Neutrophil (primary cell): ENCODE data around the gene RCAN1.
"Not testable (repeated sequence)": the region's sequence is repeated elsewhere in the genome, so short reads cannot be mapped to it uniquely, and the experiment has no call there.

Experiments used
- H3K27ac ChIP-seq: fragments of 200-600 bp; sonication (generic); 2 replicates; pipeline ENCODE4 v1.5.1; 2016; ENCODE audit warnings: mild to moderate bottlenecking, moderate library complexity
- H3K27me3 ChIP-seq: fragments of 200-600 bp; sonication (generic); 2 replicates; pipeline ENCODE4 v1.6.0; 2016; ENCODE audit warnings: mild to moderate bottlenecking
- H3K36me3 ChIP-seq: fragments of 200-600 bp; sonication (generic); 2 replicates; pipeline ENCODE4 v1.5.1; 2017
- H3K4me1 ChIP-seq, 2 experiments: fragments of 200-600 bp in 1 of 2; sonication (generic) in 1 of 2; 1 replicate in 1 of 2; 2 replicates in 1 of 2; pipeline versions ENCODE4 v1.5.1 to v1.6.1; 2013 to 2016; ENCODE audit warnings: low read depth in 1 of 2, low read length in 1 of 2, mild to moderate bottlenecking in 1 of 2, moderate library complexity in 1 of 2; ENCODE audit not compliant: control insufficient read depth in 1 of 2, insufficient read depth in 1 of 2
- H3K4me3 ChIP-seq, 2 experiments: fragments of 200-600 bp in 1 of 2; sonication (generic) in 1 of 2; 1 replicate in 1 of 2; 2 replicates in 1 of 2; pipeline ENCODE4 v1.5.1; 2013 to 2016; ENCODE audit warnings: low read depth in 1 of 2, low read length in 1 of 2, mild to moderate bottlenecking in 1 of 2, moderate library complexity in 1 of 2
- H3K9me3 ChIP-seq: fragments of 200-600 bp; sonication (generic); 2 replicates; pipeline ENCODE4 v1.5.1; 2016
- TF ChIP-seq, protein P1 (sequence below): fragments of 200-600 bp; sonication (generic); IDR thresholded peaks from 2 replicates; pipeline ENCODE4 v1.5.1; 2016; ENCODE audit warnings: antibody characterized with exemption

The RCAN1 gene

DNA sequence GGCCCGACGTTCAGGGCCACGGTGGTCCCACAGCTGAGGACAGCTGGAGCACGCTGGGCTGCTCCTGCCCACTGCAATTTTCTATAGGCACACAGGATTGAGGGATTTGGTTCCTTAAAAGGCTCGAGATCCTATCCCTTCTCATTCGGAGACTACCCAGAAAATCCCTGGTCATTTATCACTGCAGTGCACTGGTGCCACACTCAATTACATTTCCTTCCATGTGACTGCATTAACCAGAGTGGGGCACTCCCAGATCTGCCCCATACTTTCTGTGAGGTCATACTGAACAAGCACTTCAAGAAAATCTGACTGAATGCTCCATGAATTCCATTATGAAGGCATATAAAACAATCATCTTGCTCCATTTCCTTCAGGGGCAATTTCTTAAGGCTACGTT lies 53.1 kb downstream of the RCAN1 start:
- no peaks in the 10 kb centered on the region for H3K27me3 ChIP-seq
- TF ChIP-seq, protein P1, sequence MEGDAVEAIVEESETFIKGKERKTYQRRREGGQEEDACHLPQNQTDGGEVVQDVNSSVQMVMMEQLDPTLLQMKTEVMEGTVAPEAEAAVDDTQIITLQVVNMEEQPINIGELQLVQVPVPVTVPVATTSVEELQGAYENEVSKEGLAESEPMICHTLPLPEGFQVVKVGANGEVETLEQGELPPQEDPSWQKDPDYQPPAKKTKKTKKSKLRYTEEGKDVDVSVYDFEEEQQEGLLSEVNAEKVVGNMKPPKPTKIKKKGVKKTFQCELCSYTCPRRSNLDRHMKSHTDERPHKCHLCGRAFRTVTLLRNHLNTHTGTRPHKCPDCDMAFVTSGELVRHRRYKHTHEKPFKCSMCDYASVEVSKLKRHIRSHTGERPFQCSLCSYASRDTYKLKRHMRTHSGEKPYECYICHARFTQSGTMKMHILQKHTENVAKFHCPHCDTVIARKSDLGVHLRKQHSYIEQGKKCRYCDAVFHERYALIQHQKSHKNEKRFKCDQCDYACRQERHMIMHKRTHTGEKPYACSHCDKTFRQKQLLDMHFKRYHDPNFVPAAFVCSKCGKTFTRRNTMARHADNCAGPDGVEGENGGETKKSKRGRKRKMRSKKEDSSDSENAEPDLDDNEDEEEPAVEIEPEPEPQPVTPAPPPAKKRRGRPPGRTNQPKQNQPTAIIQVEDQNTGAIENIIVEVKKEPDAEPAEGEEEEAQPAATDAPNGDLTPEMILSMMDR, result no peak
- no peak overlapping the region for H3K4me3 ChIP-seq
- no peaks in the 10 kb centered on the region for H3K36me3 ChIP-seq
- H3K9me3 ChIP-seq, result no peaks in the 10 kb centered on the region
- no peak overlapping the region for H3K27ac ChIP-seq
- no peaks in the 10 kb centered on the region for H3K4me1 ChIP-seq

DNA sequence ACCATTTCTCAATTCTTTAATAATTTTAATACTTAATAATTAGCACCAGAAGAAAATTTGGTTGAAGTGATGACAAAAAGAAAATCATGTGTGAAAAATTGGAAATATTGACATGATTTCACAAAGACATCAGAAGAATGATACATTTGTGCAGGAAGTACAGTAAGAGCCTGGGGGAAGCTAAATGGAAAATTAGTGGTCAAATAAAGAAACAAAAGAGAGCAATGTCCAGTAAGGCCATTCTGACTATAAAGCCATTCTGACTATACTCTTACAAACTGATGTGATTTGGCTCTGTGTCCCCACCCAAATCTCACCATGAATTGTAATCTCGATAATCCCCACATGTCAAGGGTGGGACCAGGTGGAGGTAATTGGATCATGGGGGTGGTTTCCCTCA lies 54.3 kb downstream of the RCAN1 start:
- TF ChIP-seq, protein P1, result no peak
- no peak overlapping the region for H3K4me3 ChIP-seq

DNA sequence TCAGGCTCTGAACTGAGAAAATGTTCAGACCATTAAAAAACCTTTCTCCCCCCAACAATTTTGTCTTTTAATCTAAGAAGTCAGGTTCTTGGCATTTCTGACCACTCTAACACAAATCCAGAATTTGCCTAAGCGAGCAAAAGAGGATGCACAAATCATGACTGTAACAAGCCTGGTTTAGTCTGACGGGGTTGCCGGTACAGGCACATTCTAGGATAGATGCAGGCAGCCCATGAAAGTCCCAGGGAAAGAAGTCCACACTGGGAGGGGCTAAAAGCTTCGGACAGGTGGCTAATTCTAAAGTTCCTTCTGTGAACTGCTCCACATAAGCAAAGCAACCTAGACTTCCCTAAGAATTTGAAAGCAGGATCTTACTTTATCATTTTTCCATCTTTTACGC lies 54.9 kb downstream of the RCAN1 start:
- Histone ChIP-seq H3K27ac (no peak overlapping the region), H3K36me3 (no peaks in the 10 kb centered on the region), H3K27me3 (no peaks in the 10 kb centered on the region), H3K4me3 (no peak overlapping the region), H3K4me1 (no peaks in the 10 kb centered on the region), H3K9me3 (no peaks in the 10 kb centered on the region)
- TF ChIP-seq, protein P1, result no peak

More for the DNA sequence above, 54.3 kb downstream of the RCAN1 start:
- Histone ChIP-seq H3K9me3 (no peaks in the 10 kb centered on the region), H3K4me1 (no peaks in the 10 kb centered on the region), H3K36me3 (no peaks in the 10 kb centered on the region), H3K27me3 (no peaks in the 10 kb centered on the region), H3K27ac (no peak overlapping the region)

DNA sequence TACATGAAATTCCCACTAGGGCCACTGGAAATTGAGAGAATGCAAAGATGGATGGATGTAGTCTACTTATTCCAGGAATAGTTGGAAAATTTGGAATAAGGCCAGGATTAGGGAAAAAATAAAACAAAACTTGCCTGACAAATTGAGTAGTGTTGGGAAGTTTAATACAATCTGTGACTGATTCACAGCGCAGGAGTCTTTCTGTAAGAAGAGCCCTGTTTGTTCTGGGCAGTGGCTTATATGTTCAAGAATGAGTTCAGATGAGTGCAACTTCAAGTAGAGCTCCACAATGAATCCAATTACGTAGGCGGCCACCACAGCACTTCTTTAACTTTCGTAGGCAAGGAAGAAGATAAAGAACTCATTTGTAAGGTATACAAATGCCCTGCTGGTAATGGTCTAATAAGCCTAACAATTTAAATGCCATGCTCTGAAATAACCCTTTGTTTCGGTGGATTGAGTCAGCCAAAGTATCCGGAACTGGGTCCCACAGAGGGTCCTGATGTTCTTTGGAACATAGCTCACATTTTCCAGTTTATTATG lies 55.8 kb downstream of the RCAN1 start:
- Histone ChIP-seq H3K36me3 (no peaks in the 10 kb centered on the region), H3K27ac (no peak overlapping the region), H3K4me3 (no peak overlapping the region), H3K9me3 (no peaks in the 10 kb centered on the region), H3K4me1 (no peaks in the 10 kb centered on the region), H3K27me3 (no peaks in the 10 kb centered on the region)
- TF ChIP-seq, protein P1, result no peak

DNA sequence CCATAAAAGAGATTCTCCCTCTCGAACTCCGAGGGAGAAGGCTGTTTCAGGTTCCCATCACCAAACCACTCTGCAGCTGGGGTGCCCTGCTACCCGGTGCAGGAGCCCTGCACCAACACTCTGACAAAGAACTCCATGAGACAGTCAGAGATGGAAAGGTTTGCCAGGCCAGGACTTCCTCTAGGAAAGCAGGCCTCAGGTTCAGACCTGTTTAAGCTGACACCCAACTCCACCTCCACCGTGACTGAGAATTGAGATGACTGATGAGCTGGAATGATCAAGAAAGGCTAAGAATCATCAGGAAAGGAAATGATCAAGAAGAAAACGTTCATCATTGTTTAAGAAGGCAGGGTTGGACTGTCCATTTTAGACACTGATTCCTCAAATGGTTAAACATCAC lies 56.7 kb downstream of the RCAN1 start:
- Histone ChIP-seq H3K9me3 (no peaks in the 10 kb centered on the region), H3K36me3 (no peaks in the 10 kb centered on the region), H3K4me3 (no peak overlapping the region), H3K4me1 (no peaks in the 10 kb centered on the region), H3K27ac (no peak overlapping the region), H3K27me3 (no peaks in the 10 kb centered on the region)
- TF ChIP-seq, protein P1, result no peak

DNA sequence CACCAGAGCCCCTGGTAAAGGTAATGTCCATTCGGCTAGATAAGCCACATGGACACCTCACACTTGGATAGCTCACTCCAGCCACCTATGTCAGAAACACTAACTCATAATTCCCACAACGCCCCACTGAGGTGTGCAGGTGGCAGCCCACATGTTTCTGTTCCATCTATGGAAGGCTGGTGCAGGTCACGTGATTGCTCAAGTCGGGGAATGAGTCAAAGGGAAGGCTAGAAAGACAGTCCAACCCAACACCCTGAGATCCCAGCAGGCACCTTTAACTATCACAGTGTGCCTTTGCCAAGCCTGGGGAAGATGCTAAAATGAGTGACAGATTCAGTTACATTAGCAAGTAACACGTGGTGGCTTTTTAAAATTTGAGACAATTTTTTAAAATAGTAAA lies 57.7 kb downstream of the RCAN1 start:
- TF ChIP-seq, protein P1, result no peak
- H3K9me3 ChIP-seq, result no peaks in the 10 kb centered on the region
- H3K4me3 ChIP-seq, result no peak overlapping the region
- no peak overlapping the region for H3K27ac ChIP-seq
- H3K4me1 ChIP-seq, result no peaks in the 10 kb centered on the region
- H3K27me3 ChIP-seq, result no peaks in the 10 kb centered on the region
- no peaks in the 10 kb centered on the region for H3K36me3 ChIP-seq

DNA sequence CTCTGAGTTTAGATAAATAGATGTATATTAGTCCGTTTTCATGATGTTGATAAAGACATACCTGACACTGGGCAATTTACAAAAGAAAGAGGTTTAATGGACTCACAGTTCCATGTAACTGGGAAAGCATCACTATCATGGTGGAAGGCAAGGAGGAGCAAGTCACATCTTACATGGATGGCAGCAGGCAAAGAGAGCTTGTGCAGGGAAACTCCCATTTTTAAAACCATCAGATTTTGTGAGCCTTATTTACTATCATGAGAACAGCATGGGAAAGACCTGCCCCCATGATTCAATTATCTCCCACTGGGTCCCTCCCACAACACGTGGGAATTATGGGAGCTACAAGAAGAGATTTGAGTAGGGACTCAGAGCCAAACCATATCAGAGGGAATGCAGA lies 60.2 kb downstream of the RCAN1 start:
- H3K36me3 ChIP-seq, H3K9me3 ChIP-seq, H3K27me3 ChIP-seq, H3K4me3 ChIP-seq, H3K4me1 ChIP-seq, H3K27ac ChIP-seq: not testable (repeated sequence)
